ENCODE data around the gene SOX6. TPM values are rescaled to one million over a fixed set of nuclear protein-coding genes. Genes with fewer than 3 reads are reported as not detected.
"Not testable (repeated sequence)": the region's sequence is repeated elsewhere in the genome, so short reads cannot be mapped to it uniquely, and the experiment has no call there.

SOX6 gene
- total RNA-seq, 1 donor from 2014 or later = not detected

- Mint-ChIP-seq H3K27ac (no peak overlapping the region), H3K4me1 (ENCODE audit: low read depth) (no peaks in the 10 kb centered on the region), H3K9me3 (no peaks in the 10 kb centered on the region), H3K4me3 (no peak overlapping the region), H3K36me3 (ENCODE audit: low read depth) (no peaks in the 10 kb centered on the region), H3K27me3 (ENCODE audit: insufficient read depth) (no peaks in the 10 kb centered on the region)
- intact Hi-C loops (cut with micrococcal nuclease) = no loop called here
- DNase-seq (ENCODE audit: low spot score) = no peak
These were observed 325.1 kb downstream of the SOX6 start for GRCh38 chr11:16031210-16031609.

DNA sequence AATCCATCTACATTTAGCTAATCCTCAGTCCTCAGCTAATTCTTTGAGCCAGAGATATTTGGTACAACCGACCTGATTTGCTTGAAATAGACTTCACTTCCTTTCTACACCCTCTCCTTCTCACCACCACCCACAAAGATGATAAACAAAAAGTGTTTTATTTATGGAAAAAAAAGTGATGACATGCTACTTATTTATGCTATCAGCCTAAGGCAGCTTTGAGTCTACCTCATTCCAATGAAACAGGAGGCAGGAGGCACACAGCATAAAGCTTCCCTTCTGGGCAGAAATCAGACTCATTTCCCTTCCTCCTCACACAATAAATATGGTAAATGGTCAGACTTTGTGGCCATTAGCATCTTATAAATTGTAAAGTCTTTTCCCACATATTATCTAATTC is 325.7 kb downstream of the SOX6 start:
- Mint-ChIP-seq H3K4me3 (no peak overlapping the region), H3K27me3 (ENCODE audit: insufficient read depth) (no peaks in the 10 kb centered on the region)

GRCh38 chr11:16029151-16029550 is 327.2 kb downstream of the SOX6 start:
- DNase-seq (ENCODE audit: low spot score); H3K27ac Mint-ChIP-seq; H3K36me3 Mint-ChIP-seq (ENCODE audit: low read depth); H3K4me3 Mint-ChIP-seq; H3K9me3 Mint-ChIP-seq; intact Hi-C loops (cut with micrococcal nuclease); H3K4me1 Mint-ChIP-seq (ENCODE audit: low read depth); H3K27me3 Mint-ChIP-seq (ENCODE audit: insufficient read depth): not testable (repeated sequence)

More for the DNA sequence above, 325.7 kb downstream of the SOX6 start:
- no peaks in the 10 kb centered on the region for H3K4me1 Mint-ChIP-seq (ENCODE audit: low read depth)
- H3K27ac Mint-ChIP-seq = no peak overlapping the region
- DNase-seq (ENCODE audit: low spot score) = no peak
- no peaks in the 10 kb centered on the region for H3K9me3 Mint-ChIP-seq
- intact Hi-C loops (cut with micrococcal nuclease) = no loop called here
- H3K36me3 Mint-ChIP-seq (ENCODE audit: low read depth) = no peaks in the 10 kb centered on the region

GRCh38 chr11:16028419-16028818 is 327.9 kb downstream of the SOX6 start:
- no peaks in the 10 kb centered on the region for H3K36me3 Mint-ChIP-seq (ENCODE audit: low read depth)
- H3K27me3 Mint-ChIP-seq (ENCODE audit: insufficient read depth) = no peaks in the 10 kb centered on the region
- no peak overlapping the region for H3K27ac Mint-ChIP-seq
- H3K4me3 Mint-ChIP-seq = no peak overlapping the region
- DNase-seq (ENCODE audit: low spot score) = no peak
- H3K9me3 Mint-ChIP-seq = no peaks in the 10 kb centered on the region
- intact Hi-C loops (cut with micrococcal nuclease) = no loop called here
- H3K4me1 Mint-ChIP-seq (ENCODE audit: low read depth) = no peaks in the 10 kb centered on the region

DNA sequence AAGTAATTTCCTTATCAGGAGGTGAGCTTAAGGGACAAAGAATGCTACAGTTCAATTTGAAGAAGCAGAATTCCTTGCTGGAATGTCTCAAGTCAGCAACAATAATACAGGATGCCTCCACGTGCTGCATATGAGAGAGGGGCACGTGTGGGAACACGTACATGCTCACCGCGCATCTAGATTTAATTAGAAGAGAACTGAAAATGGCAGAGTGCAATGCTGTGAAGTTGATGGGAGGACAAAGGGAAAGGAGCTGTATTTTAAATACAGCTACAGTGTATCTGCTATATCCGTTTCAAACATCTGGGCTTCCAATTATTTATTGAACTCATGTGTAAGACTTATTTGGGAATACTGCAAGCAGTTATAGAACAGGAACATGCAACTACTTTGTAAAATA is 328.7 kb downstream of the SOX6 start:
- Mint-ChIP-seq H3K36me3 (ENCODE audit: low read depth) (no peaks in the 10 kb centered on the region), H3K27me3 (ENCODE audit: insufficient read depth) (no peaks in the 10 kb centered on the region), H3K27ac (no peak overlapping the region), H3K9me3 (no peaks in the 10 kb centered on the region), H3K4me1 (ENCODE audit: low read depth) (no peaks in the 10 kb centered on the region), H3K4me3 (no peak overlapping the region)
- intact Hi-C loops (cut with micrococcal nuclease) = no loop called here
- DNase-seq (ENCODE audit: low spot score) = no peak

DNA sequence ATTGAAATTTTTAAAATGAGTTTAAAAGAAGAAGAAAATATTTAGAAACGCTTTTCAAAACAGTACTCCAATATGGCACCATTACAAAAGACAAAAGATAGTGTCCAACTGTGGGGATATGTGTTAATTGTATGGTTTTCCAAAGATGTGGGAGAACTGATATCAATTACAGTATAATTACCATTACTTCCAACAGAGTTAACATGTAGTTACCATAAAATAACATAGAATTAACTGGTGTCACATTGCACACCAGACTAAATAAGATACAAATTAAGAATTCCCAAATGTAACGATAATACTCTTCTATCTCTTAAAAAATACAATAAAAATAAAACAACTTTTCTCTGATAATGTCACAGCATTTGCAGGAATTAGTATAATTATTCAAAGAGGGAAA is 329.5 kb downstream of the SOX6 start:
- Mint-ChIP-seq H3K4me1 (ENCODE audit: low read depth) (no peaks in the 10 kb centered on the region), H3K27me3 (ENCODE audit: insufficient read depth) (no peaks in the 10 kb centered on the region), H3K9me3 (no peaks in the 10 kb centered on the region), H3K36me3 (ENCODE audit: low read depth) (no peaks in the 10 kb centered on the region), H3K27ac (no peak overlapping the region), H3K4me3 (no peak overlapping the region)
- intact Hi-C loops (cut with micrococcal nuclease) = no loop called here
- DNase-seq (ENCODE audit: low spot score) = no peak

- Mint-ChIP-seq H3K27me3 (ENCODE audit: insufficient read depth) (no peaks in the 10 kb centered on the region), H3K4me3 (no peak overlapping the region), H3K4me1 (ENCODE audit: low read depth) (no peaks in the 10 kb centered on the region), H3K36me3 (ENCODE audit: low read depth) (no peaks in the 10 kb centered on the region), H3K9me3 (no peaks in the 10 kb centered on the region), H3K27ac (no peak overlapping the region)
- no peak for DNase-seq (ENCODE audit: low spot score)
- intact Hi-C loops (cut with micrococcal nuclease) = no loop called here
These were observed 337.4 kb downstream of the SOX6 start for GRCh38 chr11:16018931-16019330.

DNA sequence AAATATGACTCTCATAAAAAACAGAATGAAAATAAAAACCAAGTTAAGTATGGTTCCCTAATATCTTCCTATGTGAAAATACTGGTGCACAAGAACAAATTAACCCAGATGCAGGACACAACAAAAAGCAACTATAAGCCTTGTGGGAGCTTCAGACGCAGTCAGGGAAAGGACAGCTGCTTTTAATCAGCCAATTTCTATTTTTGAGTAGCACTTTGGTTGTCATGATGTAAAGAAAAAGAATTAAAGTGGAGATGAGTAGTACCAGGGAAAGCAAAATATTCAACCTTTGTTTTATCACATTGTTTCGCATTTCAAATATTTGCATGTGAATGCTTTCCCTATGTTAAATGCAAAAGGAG is 339.9 kb downstream of the SOX6 start:
- no peak for DNase-seq (ENCODE audit: low spot score)
- Mint-ChIP-seq H3K36me3 (ENCODE audit: low read depth) (no peaks in the 10 kb centered on the region), H3K27me3 (ENCODE audit: insufficient read depth) (no peaks in the 10 kb centered on the region), H3K4me3 (no peak overlapping the region), H3K4me1 (ENCODE audit: low read depth) (no peaks in the 10 kb centered on the region), H3K27ac (no peak overlapping the region), H3K9me3 (no peaks in the 10 kb centered on the region)
- intact Hi-C loops (cut with micrococcal nuclease) = no loop called here

DNA sequence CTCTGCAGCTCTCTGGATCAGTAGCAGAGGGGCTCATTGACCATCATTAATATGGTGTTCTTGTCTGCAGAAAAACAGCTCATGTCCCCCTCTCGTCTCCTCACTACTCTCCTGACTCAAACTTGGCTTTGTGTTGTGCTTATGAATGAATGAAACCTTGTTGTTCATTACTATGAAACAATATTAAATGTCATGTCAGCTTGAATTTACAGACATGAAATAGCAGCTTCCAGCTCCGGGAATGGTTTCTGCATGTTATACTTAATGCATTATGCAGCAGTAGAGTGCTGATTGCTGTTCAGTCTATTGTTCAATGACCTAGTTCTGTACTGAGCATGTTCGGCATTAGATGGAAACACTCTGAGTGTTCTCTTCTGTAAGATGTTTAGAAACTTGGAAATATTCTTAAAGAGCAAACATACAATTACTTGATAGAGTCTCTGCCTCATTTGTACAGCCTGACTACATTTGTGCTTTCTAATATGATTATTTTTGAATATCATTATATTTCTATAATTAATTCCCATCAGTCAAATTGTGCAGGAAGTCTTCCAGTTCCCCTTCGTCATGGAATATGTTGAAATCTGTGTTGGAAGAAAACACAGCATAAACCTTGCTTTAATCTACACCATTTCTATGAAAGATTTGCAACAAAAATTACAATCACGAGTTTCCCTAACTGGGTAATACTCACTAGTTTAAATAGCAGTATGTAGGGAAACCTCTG is 340.4 kb downstream of the SOX6 start:
- no peak overlapping the region for H3K4me3 Mint-ChIP-seq
- no peaks in the 10 kb centered on the region for H3K9me3 Mint-ChIP-seq
- intact Hi-C loops (cut with micrococcal nuclease) = no loop called here
- no peak for DNase-seq (ENCODE audit: low spot score)
- no peaks in the 10 kb centered on the region for H3K36me3 Mint-ChIP-seq (ENCODE audit: low read depth)
- no peaks in the 10 kb centered on the region for H3K4me1 Mint-ChIP-seq (ENCODE audit: low read depth)
- H3K27ac Mint-ChIP-seq = no peak overlapping the region
- H3K27me3 Mint-ChIP-seq (ENCODE audit: insufficient read depth) = no peaks in the 10 kb centered on the region

GRCh38 chr11:16013649-16014275 is 342.6 kb downstream of the SOX6 start:
- no peak overlapping the region for H3K4me3 Mint-ChIP-seq
- intact Hi-C loops (cut with micrococcal nuclease) = no loop called here
- H3K4me1 Mint-ChIP-seq (ENCODE audit: low read depth) = no peaks in the 10 kb centered on the region
- H3K27ac Mint-ChIP-seq = no peak overlapping the region
- no peaks in the 10 kb centered on the region for H3K27me3 Mint-ChIP-seq (ENCODE audit: insufficient read depth)
- H3K36me3 Mint-ChIP-seq (ENCODE audit: low read depth) = no peaks in the 10 kb centered on the region
- no peak for DNase-seq (ENCODE audit: low spot score)
- no peaks in the 10 kb centered on the region for H3K9me3 Mint-ChIP-seq

GRCh38 chr11:16013242-16013641 is 343.1 kb downstream of the SOX6 start:
- intact Hi-C loops (cut with micrococcal nuclease) = no loop called here
- no peaks in the 10 kb centered on the region for H3K36me3 Mint-ChIP-seq (ENCODE audit: low read depth)
- H3K4me1 Mint-ChIP-seq (ENCODE audit: low read depth) = no peaks in the 10 kb centered on the region
- H3K9me3 Mint-ChIP-seq = no peaks in the 10 kb centered on the region
- H3K4me3 Mint-ChIP-seq = no peak overlapping the region
- H3K27me3 Mint-ChIP-seq (ENCODE audit: insufficient read depth) = no peaks in the 10 kb centered on the region
- no peak overlapping the region for H3K27ac Mint-ChIP-seq
- no peak for DNase-seq (ENCODE audit: low spot score)

GRCh38 chr11:16012125-16012751 is 344.1 kb downstream of the SOX6 start:
- Mint-ChIP-seq H3K4me1 (ENCODE audit: low read depth) (no peaks in the 10 kb centered on the region), H3K27ac (no peak overlapping the region), H3K4me3 (no peak overlapping the region), H3K9me3 (no peaks in the 10 kb centered on the region), H3K27me3 (ENCODE audit: insufficient read depth) (no peaks in the 10 kb centered on the region), H3K36me3 (ENCODE audit: low read depth) (no peaks in the 10 kb centered on the region)
- no peak for DNase-seq (ENCODE audit: low spot score)
- intact Hi-C loops (cut with micrococcal nuclease) = no loop called here

GRCh38 chr11:16011396-16011795 is 344.9 kb downstream of the SOX6 start:
- Mint-ChIP-seq H3K36me3 (ENCODE audit: low read depth) (no peaks in the 10 kb centered on the region), H3K27me3 (ENCODE audit: insufficient read depth) (no peaks in the 10 kb centered on the region), H3K4me1 (ENCODE audit: low read depth) (no peaks in the 10 kb centered on the region), H3K9me3 (no peaks in the 10 kb centered on the region), H3K27ac (no peak overlapping the region), H3K4me3 (no peak overlapping the region)
- intact Hi-C loops (cut with micrococcal nuclease) = no loop called here
- DNase-seq (ENCODE audit: low spot score) = no peak

Data from activated T-helper 1 cell treated with anti-CD3 and anti-CD28 coated beads, Interleukin-12 subunit alpha, Interleukin-12 subunit beta, Interleukin-2, Interleukin-4 antibody, amounts not matched to agents 30 ng/mL and 10 ng/mL and 1 ng/mL, durations not matched to agents 14 hours and 24 hours and 36 hours (primary cell).